Neural progenitor cell (in vitro differentiated cells): Measurements from ENCODE around the gene ARID3A.

Experiments used
- EZH2 ChIP-seq: fragments of 200-600 bp; sonication (generic); IDR thresholded peaks from 2 replicates; pipeline ENCODE4 v1.6.1; 2017; ENCODE audit warnings: antibody characterized with exemption, mild to moderate bottlenecking, moderate library complexity
- TF ChIP-seq, protein P1 (sequence below): fragments of 200-600 bp; sonication (generic); IDR thresholded peaks from 2 replicates; pipeline ENCODE4 v1.5.1; 2017; ENCODE audit warnings: antibody characterized with exemption, mild to moderate bottlenecking

DNA sequence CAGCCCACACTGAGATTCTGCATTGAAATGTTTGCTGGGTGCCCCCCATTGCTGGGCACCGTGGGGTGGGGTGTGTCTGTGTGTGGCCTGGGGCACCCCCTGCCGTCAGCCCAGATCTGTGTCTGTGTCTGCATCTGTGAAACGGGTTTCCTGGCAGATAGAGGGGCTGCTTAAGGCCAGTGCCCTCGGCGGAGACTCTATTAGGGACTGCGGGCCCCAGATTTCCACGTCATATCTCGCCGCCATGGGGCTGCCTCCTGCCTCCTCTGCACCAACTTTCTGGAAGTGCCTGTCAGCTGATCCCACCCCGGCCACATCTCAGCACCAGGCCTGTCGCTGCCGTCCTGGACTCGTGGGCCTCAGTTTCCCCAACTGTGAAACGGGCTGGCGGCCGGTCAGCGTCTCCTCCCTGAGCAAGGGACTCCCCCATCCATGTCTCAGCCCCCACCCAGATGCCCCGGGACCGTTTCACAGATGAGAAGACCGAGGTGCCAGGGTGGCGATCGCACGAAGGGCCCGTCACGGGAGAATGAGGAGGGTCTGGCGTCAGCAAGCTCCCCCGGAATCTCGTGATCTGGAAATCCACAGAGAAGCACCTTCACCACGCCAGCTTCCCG is 21.4 kb downstream of the ARID3A start:
- TF ChIP-seq, protein P1, sequence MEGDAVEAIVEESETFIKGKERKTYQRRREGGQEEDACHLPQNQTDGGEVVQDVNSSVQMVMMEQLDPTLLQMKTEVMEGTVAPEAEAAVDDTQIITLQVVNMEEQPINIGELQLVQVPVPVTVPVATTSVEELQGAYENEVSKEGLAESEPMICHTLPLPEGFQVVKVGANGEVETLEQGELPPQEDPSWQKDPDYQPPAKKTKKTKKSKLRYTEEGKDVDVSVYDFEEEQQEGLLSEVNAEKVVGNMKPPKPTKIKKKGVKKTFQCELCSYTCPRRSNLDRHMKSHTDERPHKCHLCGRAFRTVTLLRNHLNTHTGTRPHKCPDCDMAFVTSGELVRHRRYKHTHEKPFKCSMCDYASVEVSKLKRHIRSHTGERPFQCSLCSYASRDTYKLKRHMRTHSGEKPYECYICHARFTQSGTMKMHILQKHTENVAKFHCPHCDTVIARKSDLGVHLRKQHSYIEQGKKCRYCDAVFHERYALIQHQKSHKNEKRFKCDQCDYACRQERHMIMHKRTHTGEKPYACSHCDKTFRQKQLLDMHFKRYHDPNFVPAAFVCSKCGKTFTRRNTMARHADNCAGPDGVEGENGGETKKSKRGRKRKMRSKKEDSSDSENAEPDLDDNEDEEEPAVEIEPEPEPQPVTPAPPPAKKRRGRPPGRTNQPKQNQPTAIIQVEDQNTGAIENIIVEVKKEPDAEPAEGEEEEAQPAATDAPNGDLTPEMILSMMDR = no peak
- TF ChIP-seq EZH2 = no peak
